ENCODE results near the gene ZNF12.

GRCh38 chr7:6729492-6730342 lies 23.0 kb upstream of the ZNF12 start:
- no peak for TF ChIP-seq CTCF (IDR thresholded peaks at IDR 0.05)
- no peak for TF ChIP-seq POLR2A (IDR thresholded peaks at IDR 0.05)

Measured in lower leg skin (tissue), 3 donors.